Natural killer cell treated with Interleukin-12 subunit alpha and Interleukin-12 subunit beta and Interleukin-15 and Interleukin-18, amount 100 ng/mL, for 72 hours (primary cell): Measurements from ENCODE around the gene MAFG. TPM values are rescaled to one million over a fixed set of nuclear protein-coding genes. Genes with fewer than 3 reads are reported as not detected.
"Not testable (repeated sequence)": the region's sequence is repeated elsewhere in the genome, so short reads cannot be mapped to it uniquely, and the experiment has no call there.

ENCODE experiments used
- ATAC-seq, 2 donors: fragments of 150-1000 bp; cut with Tn5 transposase in 1 of 2; sonication (Bioruptor Pico), chemical (Tn5 transposase) in 1 of 2; 2 replicates each; pipeline ENCODE4 v1.10.0; 2021
- DNase-seq: peaks from one replicate; pipeline ENCODE4 v3.0.0; 2022; ENCODE audit warnings: low spot score
- H3K27ac Mint-ChIP-seq, 2 donors: 1 replicate in 1 of 2; 2 replicates in 1 of 2; pipeline ENCODE4 v1.8.0; 2022; ENCODE audit warnings: mixed read lengths in 2 of 2, mild to moderate bottlenecking in 1 of 2, moderate library complexity in 1 of 2
- H3K27me3 Mint-ChIP-seq, 2 donors: 1 replicate in 1 of 2; 2 replicates in 1 of 2; pipeline ENCODE4 v1.8.0; 2022; ENCODE audit warnings: mixed read lengths in 2 of 2
- H3K36me3 Mint-ChIP-seq: one replicate; pipeline ENCODE4 v1.8.0; 2022; ENCODE audit warnings: mixed read lengths
- H3K4me1 Mint-ChIP-seq, 2 donors: 1 replicate in 1 of 2; 2 replicates in 1 of 2; pipeline ENCODE4 v1.8.0; 2022; ENCODE audit warnings: low read depth in 2 of 2, mixed read lengths in 2 of 2, mild to moderate bottlenecking in 1 of 2
- H3K4me3 Mint-ChIP-seq: one replicate; pipeline ENCODE4 v1.8.0; 2022; ENCODE audit warnings: mixed read lengths
- H3K9me3 Mint-ChIP-seq: 2 replicates; pipeline ENCODE4 v1.8.0; 2022; ENCODE audit warnings: mixed read lengths
- total RNA-seq, 2 donors: library from RNA; stranded (reverse); gene quantifications; one replicate each; pipeline ENCODE4 v1.2.3, GENCODE V29; 2022

Gene MAFG
- total RNA-seq, 2 donors from 2014 or later: 26.7 to 49.4 TPM

GRCh38 chr17:81953443-81953842, 25.9 kb upstream of the MAFG start:
- not testable (repeated sequence) for H3K27me3 Mint-ChIP-seq, H3K27ac Mint-ChIP-seq, H3K36me3 Mint-ChIP-seq, H3K9me3 Mint-ChIP-seq, ATAC-seq, H3K4me1 Mint-ChIP-seq, H3K4me3 Mint-ChIP-seq, DNase-seq

DNA sequence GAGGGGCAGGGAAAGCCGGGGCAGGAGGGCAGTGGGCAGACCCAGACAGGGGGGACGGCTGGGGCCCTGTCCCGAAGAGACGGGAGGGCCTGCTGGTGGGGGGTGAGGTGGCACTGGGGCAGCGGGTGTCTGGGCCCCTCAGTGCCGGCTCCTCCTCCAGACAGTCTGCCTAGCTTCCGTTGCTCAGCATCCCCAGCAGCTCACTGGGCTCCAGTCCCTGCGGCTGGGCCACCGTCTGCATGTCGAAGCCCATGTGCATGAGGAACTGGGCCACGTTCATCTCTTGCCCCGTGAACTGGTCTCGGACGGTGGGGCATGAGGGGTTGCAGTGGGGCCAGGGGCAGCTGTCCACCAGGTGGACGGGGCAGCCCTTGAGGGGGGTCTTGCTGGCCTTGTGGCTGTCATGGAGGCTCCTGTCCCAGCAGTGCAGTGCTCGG, 25.3 kb upstream of the MAFG start:
- H3K27me3 Mint-ChIP-seq: peaks cover 0 to 6% of the 10 kb centered on the region in 2 donors
- no peaks in the 10 kb centered on the region for H3K9me3 Mint-ChIP-seq
- peak in 1 of 2 donors; percentile 33 for ATAC-seq
- DNase-seq: no peak
- H3K27ac Mint-ChIP-seq: no peak overlapping the region
- no peak overlapping the region for H3K4me3 Mint-ChIP-seq
- peaks cover 0 to 2% of the 10 kb centered on the region in 2 donors for H3K4me1 Mint-ChIP-seq
- no peaks in the 10 kb centered on the region for H3K36me3 Mint-ChIP-seq

GRCh38 chr17:81951785-81952684, 24.5 kb upstream of the MAFG start:
- H3K27ac Mint-ChIP-seq: no peak overlapping the region
- H3K9me3 Mint-ChIP-seq: no peaks in the 10 kb centered on the region
- no peak for ATAC-seq

DNA sequence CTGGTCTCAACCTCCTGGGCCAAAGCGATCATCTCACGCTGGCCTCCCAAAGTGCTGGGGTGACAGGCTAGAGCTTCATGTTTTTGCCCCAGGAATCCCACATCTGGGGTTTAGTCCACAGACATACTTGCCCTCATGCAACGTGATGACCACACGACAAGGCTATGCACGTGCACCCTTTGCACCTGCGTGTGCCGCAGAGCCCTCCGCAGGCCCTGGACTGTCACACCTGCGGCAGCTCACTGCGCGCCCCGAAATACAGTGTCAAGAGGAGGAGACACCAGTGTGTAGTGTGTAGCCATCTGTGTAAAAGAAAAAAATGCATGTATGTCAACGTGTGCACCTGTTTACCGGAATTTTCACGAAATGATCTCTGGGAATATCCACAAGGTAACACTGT, 23.0 kb upstream of the MAFG start:
- ATAC-seq (no peak), DNase-seq (no peak)
- Mint-ChIP-seq H3K27me3 (peaks cover 0 to 2% of the 10 kb centered on the region in 2 donors), H3K9me3 (no peaks in the 10 kb centered on the region), H3K36me3 (no peaks in the 10 kb centered on the region), H3K27ac (no peak overlapping the region), H3K4me3 (no peak overlapping the region), H3K4me1 (no peaks in the 10 kb centered on the region)

More at GRCh38 chr17:81951785-81952684, 24.5 kb upstream of the MAFG start:
- Mint-ChIP-seq H3K27me3 (peaks cover 0 to 2% of the 10 kb centered on the region in 2 donors), H3K4me3 (no peak overlapping the region), H3K4me1 (no peaks in the 10 kb centered on the region), H3K36me3 (no peaks in the 10 kb centered on the region)
- no peak for DNase-seq

- peak in 1 of 2 donors; percentile 40 for ATAC-seq
- peak; percentile 58 for DNase-seq
- Mint-ChIP-seq H3K4me1 (no peaks in the 10 kb centered on the region), H3K9me3 (no peaks in the 10 kb centered on the region), H3K27ac (no peak overlapping the region), H3K27me3 (peaks cover 0 to 2% of the 10 kb centered on the region in 2 donors), H3K36me3 (no peaks in the 10 kb centered on the region), H3K4me3 (no peak overlapping the region)
Measured at GRCh38 chr17:81948635-81949378, 21.3 kb upstream of the MAFG start.

DNA sequence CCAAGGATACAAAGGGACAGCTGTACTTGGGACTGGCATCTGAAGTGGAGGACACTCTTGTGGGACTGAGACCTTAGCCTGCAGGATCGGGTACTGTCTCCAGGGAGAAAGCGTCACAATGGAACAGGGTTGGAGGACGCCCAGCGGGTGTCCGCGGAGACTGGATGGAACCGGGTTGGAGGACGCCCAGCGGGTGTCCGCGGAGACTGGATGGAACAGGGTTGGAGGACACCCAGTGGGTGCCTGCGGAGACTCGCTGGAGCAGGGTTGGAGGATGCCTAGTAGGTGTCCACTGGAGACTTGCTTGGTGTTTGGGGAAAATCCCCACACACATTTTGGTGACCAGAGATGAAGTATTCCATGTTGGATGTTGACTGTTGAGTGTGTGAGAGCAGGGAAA, 19.7 kb upstream of the MAFG start, which contains the start of gene MYADML2:
Gene MYADML2 (minus strand): TSS at position 45 of the 400 bp plus-strand sequence. CDS start 5,492 bp downstream, outside the sequence.
- ATAC-seq (no peak), DNase-seq (no peak)
- H3K9me3 Mint-ChIP-seq: no peaks in the 10 kb centered on the region
- peaks cover 0 to 2% of the 10 kb centered on the region in 2 donors for H3K27me3 Mint-ChIP-seq
- H3K36me3 Mint-ChIP-seq: no peaks in the 10 kb centered on the region
- no peak within 1 kb of the TSS for H3K27ac Mint-ChIP-seq
- no peaks in the 10 kb centered on the region for H3K4me1 Mint-ChIP-seq
- no peak within 1 kb of the TSS for H3K4me3 Mint-ChIP-seq

DNA sequence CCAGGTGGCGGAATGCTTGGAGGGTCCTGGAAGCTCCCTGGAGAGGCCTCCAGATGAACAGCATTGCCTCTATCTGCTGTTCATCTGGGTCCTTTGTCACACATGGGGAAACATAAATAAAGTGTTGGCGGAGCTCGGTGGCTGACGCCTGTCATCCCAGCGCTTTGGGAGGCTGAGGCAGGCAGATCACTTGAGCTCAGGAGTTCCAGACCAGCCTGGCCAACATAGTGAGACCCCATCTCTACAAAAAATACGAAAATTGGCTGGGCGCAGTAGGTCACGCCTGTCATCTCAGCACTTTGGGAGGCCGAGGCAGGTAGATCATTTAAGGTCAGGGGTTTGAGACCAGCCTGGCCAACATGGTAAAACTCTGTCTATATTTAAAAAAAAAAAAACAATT, 17.3 kb upstream of the MAFG start:
- no peaks in the 10 kb centered on the region for H3K4me1 Mint-ChIP-seq
- no peaks in the 10 kb centered on the region for H3K9me3 Mint-ChIP-seq
- H3K4me3 Mint-ChIP-seq: no peak overlapping the region
- no peak overlapping the region for H3K27ac Mint-ChIP-seq
- no peak for ATAC-seq
- no peaks in the 10 kb centered on the region for H3K36me3 Mint-ChIP-seq
- no peaks in the 10 kb centered on the region for H3K27me3 Mint-ChIP-seq
- no peak for DNase-seq

GRCh38 chr17:81942167-81942553, 14.6 kb upstream of the MAFG start:
- Mint-ChIP-seq H3K27ac (no peak overlapping the region), H3K4me1 (peaks cover 6% of the 10 kb centered on the region in 2 donors), H3K4me3 (no peak overlapping the region), H3K27me3 (no peaks in the 10 kb centered on the region), H3K36me3 (no peaks in the 10 kb centered on the region), H3K9me3 (no peaks in the 10 kb centered on the region)
- DNase-seq (no peak), ATAC-seq (no peak)

GRCh38 chr17:81941484-81942166, 14.1 kb upstream of the MAFG start:
- H3K9me3 Mint-ChIP-seq: no peaks in the 10 kb centered on the region
- H3K27me3 Mint-ChIP-seq: no peaks in the 10 kb centered on the region
- ATAC-seq: no peak
- no peak overlapping the region for H3K4me3 Mint-ChIP-seq
- peaks cover 6% of the 10 kb centered on the region in 2 donors for H3K4me1 Mint-ChIP-seq
- H3K27ac Mint-ChIP-seq: no peak overlapping the region
- no peaks in the 10 kb centered on the region for H3K36me3 Mint-ChIP-seq
- DNase-seq: no peak

- Mint-ChIP-seq H3K27ac (no peak overlapping the region), H3K4me1 (peaks cover 6 to 7% of the 10 kb centered on the region in 2 donors), H3K4me3 (no peak overlapping the region), H3K27me3 (no peaks in the 10 kb centered on the region), H3K36me3 (no peaks in the 10 kb centered on the region), H3K9me3 (no peaks in the 10 kb centered on the region)
- ATAC-seq (no peak), DNase-seq (no peak)
Measured at GRCh38 chr17:81940538-81941483, 13.3 kb upstream of the MAFG start.

- no peak overlapping the region for H3K27ac Mint-ChIP-seq
- H3K36me3 Mint-ChIP-seq: no peaks in the 10 kb centered on the region
- H3K4me1 Mint-ChIP-seq: peaks cover 6 to 9% of the 10 kb centered on the region in 2 donors
- H3K9me3 Mint-ChIP-seq: no peaks in the 10 kb centered on the region
- no peaks in the 10 kb centered on the region for H3K27me3 Mint-ChIP-seq
- no peak for DNase-seq
- ATAC-seq: no peak
- no peak overlapping the region for H3K4me3 Mint-ChIP-seq
Measured at GRCh38 chr17:81939881-81940385, 12.4 kb upstream of the MAFG start.

- Mint-ChIP-seq H3K9me3 (no peaks in the 10 kb centered on the region), H3K4me1 (peaks cover 6 to 9% of the 10 kb centered on the region in 2 donors), H3K36me3 (no peaks in the 10 kb centered on the region), H3K4me3 (no peak overlapping the region), H3K27ac (no peak overlapping the region), H3K27me3 (no peaks in the 10 kb centered on the region)
- ATAC-seq: no peak
- DNase-seq: no peak
Measured at GRCh38 chr17:81939218-81939617, 11.7 kb upstream of the MAFG start.
